ENCODE data around the gene PARD3B.

DNA sequence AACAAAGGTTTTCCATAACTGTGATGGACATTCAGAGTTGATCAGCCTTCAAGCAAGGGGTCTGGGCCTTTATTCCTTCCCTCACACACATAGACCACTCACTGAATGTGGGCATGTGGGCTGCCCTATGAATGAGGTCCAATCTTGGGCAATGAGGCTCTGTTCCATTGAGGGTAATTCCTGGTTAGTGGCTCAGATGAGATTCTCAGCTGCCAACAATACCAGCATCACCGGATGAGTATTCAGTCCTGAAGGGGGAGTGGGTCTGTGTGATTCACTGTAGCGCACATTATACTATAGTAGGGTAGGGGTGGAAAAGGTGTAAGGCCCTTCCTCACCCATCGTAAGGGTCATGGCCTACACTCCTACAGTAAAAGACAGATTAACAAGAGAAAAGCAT is 9.9 kb upstream of the PARD3B start:
- TF ChIP-seq GATA2 (IDR thresholded peaks at IDR 0.05; ENCODE audit: low read depth, low read length) (no peak), GATA3 (IDR thresholded peaks at IDR 0.05; ENCODE audit: low read depth, low read length) (no peak)

Data from SH-SY5Y (cell line).